ENCODE data around the gene MELTF. TPM values are rescaled to one million over a fixed set of nuclear protein-coding genes. Genes with fewer than 3 reads are reported as not detected.

MELTF gene
- total RNA-seq, 3 donors from 2014 or later, result 0.79 to 2.7 (median 1.9) TPM

- H3K4me1 Mint-ChIP-seq (ENCODE audit: low read depth), result peaks cover 7% of the 10 kb centered on the region
- H3K9me3 Mint-ChIP-seq, result no peaks in the 10 kb centered on the region
- DNase-seq (no peak), ATAC-seq (no peak)
- H3K36me3 Mint-ChIP-seq (ENCODE audit: insufficient read depth), result no peaks in the 10 kb centered on the region
- H3K27me3 Mint-ChIP-seq (ENCODE audit: low read depth), result peaks cover 14% of the 10 kb centered on the region
- peak overlapping the region; percentile 43 for H3K4me3 Mint-ChIP-seq
Observed at GRCh38 chr3:196966526-196967401, 62.9 kb downstream of the MELTF start.

- DNase-seq (no peak), ATAC-seq (no peak)
- Mint-ChIP-seq H3K36me3 (ENCODE audit: insufficient read depth) (no peaks in the 10 kb centered on the region), H3K9me3 (no peaks in the 10 kb centered on the region), H3K4me3 (no peak overlapping the region), H3K27me3 (ENCODE audit: low read depth) (peaks cover 14% of the 10 kb centered on the region), H3K4me1 (ENCODE audit: low read depth) (peaks cover 7% of the 10 kb centered on the region)
Observed at GRCh38 chr3:196965804-196966173, 63.8 kb downstream of the MELTF start.

- peaks cover 4% of the 10 kb centered on the region for H3K4me1 Mint-ChIP-seq (ENCODE audit: low read depth)
- H3K9me3 Mint-ChIP-seq, result no peaks in the 10 kb centered on the region
- ATAC-seq, result no peak
- H3K4me3 Mint-ChIP-seq, result no peak overlapping the region
- H3K36me3 Mint-ChIP-seq (ENCODE audit: insufficient read depth), result no peaks in the 10 kb centered on the region
- peaks cover 9% of the 10 kb centered on the region for H3K27me3 Mint-ChIP-seq (ENCODE audit: low read depth)
- DNase-seq, result no peak
Observed at GRCh38 chr3:196965112-196965803, 64.4 kb downstream of the MELTF start.

GRCh38 chr3:196963631-196963953 lies 66.0 kb downstream of the MELTF start:
- DNase-seq, result no peak
- peaks cover 7% of the 10 kb centered on the region for H3K27me3 Mint-ChIP-seq (ENCODE audit: low read depth)
- peaks cover 2% of the 10 kb centered on the region for H3K4me1 Mint-ChIP-seq (ENCODE audit: low read depth)
- H3K4me3 Mint-ChIP-seq, result no peak overlapping the region
- no peaks in the 10 kb centered on the region for H3K36me3 Mint-ChIP-seq (ENCODE audit: insufficient read depth)
- H3K9me3 Mint-ChIP-seq, result no peaks in the 10 kb centered on the region
- ATAC-seq, result no peak

- Mint-ChIP-seq H3K4me3 (no peak overlapping the region), H3K9me3 (no peaks in the 10 kb centered on the region), H3K27me3 (ENCODE audit: low read depth) (peaks cover 7% of the 10 kb centered on the region), H3K4me1 (ENCODE audit: low read depth) (peaks cover 2% of the 10 kb centered on the region), H3K36me3 (ENCODE audit: insufficient read depth) (no peaks in the 10 kb centered on the region)
- ATAC-seq (no peak), DNase-seq (no peak)
Observed at GRCh38 chr3:196962930-196963630, 66.5 kb downstream of the MELTF start.

GRCh38 chr3:196962108-196962929 lies 67.3 kb downstream of the MELTF start:
- Mint-ChIP-seq H3K9me3 (no peaks in the 10 kb centered on the region), H3K27me3 (ENCODE audit: low read depth) (peaks cover 3% of the 10 kb centered on the region), H3K36me3 (ENCODE audit: insufficient read depth) (no peaks in the 10 kb centered on the region), H3K4me1 (ENCODE audit: low read depth) (no peaks in the 10 kb centered on the region), H3K4me3 (no peak overlapping the region)
- ATAC-seq, result no peak
- no peak for DNase-seq

GRCh38 chr3:196954832-196955231 lies 74.8 kb downstream of the MELTF start:
- no peaks in the 10 kb centered on the region for H3K9me3 Mint-ChIP-seq
- H3K27me3 Mint-ChIP-seq (ENCODE audit: low read depth), result no peaks in the 10 kb centered on the region
- H3K4me1 Mint-ChIP-seq (ENCODE audit: low read depth), result no peaks in the 10 kb centered on the region
- DNase-seq (no peak), ATAC-seq (no peak)
- no peaks in the 10 kb centered on the region for H3K36me3 Mint-ChIP-seq (ENCODE audit: insufficient read depth)
- no peak overlapping the region for H3K4me3 Mint-ChIP-seq

Other genes starting within 250 kb of the MELTF start
- 10 to 100 TPM; 34.5 to 37.1 (median 34.7) TPM for gene SENP5, start 161.9 kb downstream of the MELTF start, total RNA-seq
- 100 to 1,000 TPM; 132 to 138 (median 134) TPM for gene NCBP2, start 87.3 kb downstream of the MELTF start, total RNA-seq
- under 1 TPM; 0.34 to 0.82 (median 0.61) TPM for gene PIGZ, start 61.0 kb downstream of the MELTF start, total RNA-seq

Measured in activated T-cell treated with anti-CD3 and anti-CD28 coated beads, Interleukin-2, amount 50 U/mL, for 4 hours (primary cell).